ENCODE results near the gene R3HDM4. TPM values are rescaled to one million over a fixed set of nuclear protein-coding genes. Genes with fewer than 3 reads are reported as not detected.

The R3HDM4 gene
- polyA plus RNA-seq, 2 of the 4 experiments (the other 2 are of a cell fraction), result 22.7 to 24.8 TPM

DNA sequence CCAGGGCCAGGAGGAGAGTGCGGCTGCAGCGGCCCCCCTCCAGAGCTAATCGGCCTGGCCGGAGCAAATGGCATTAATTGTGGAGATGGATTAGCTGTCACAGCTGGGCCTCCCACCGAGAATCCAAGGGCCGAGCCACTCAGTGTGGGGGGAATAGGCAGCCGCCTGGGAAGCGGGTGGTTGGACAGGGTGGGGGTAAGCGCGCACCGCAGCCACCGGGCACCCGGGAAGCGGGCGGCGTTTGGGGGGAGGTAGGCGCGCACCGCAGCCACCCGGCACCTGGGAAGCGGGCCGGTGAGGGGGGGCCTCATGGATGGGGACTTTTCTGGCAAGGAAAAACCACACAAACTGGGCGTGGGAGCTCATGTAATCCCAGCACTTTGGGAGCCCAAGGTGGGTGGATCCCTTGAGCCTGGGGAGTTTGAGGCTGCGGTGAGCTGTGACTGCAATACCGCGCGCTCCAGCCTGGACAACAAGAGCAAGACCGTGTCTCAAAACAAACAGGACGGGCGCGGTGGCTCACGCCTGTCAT, 9.7 kb downstream of the R3HDM4 start:
- no peak for FAIRE-seq
- ChIA-PET POLR2A (no interaction called here), CTCF (interaction anchor here (0.8 to 1.2 kb wide), 2 partner anchors 14 to 18 kb away, joined by 3 to 4 read pairs; no protein-coding TSS in a partner anchor)
- H3K4me2 ChIP-seq, result no peak overlapping the region
- no peaks in the 10 kb centered on the region for H3K9me3 ChIP-seq
- no peak overlapping the region for H3K4me3 ChIP-seq
- no peak for ATAC-seq
- no peak overlapping the region for H3K27ac ChIP-seq
- 62% methylated on average over 10 of the region's 32 CpGs for WGBS (ENCODE audit: missing lambda C conversion rate)
- no peak for DNase-seq (ENCODE audit: low read depth in 1 of 2, low spot score in 1 of 2)
- TF ChIP-seq, protein P1, sequence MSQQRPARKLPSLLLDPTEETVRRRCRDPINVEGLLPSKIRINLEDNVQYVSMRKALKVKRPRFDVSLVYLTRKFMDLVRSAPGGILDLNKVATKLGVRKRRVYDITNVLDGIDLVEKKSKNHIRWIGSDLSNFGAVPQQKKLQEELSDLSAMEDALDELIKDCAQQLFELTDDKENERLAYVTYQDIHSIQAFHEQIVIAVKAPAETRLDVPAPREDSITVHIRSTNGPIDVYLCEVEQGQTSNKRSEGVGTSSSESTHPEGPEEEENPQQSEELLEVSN (IDR thresholded peaks at IDR 0.05; ENCODE audit: borderline replicate concordance, low read depth), result no peak
- TF ChIP-seq SMC3 (IDR thresholded peaks at IDR 0.05) (no peak), NR3C1 (IDR thresholded peaks at IDR 0.05) (no peak), FOSB (CRISPR knock-in tag; IDR thresholded peaks at IDR 0.05) (no peak), MAZ (IDR thresholded peaks at IDR 0.05; ENCODE audit: borderline replicate concordance, low read depth, low read length) (no peak), CBX2 (IDR thresholded peaks at IDR 0.05; ENCODE audit: borderline replicate concordance, low read depth) (no peak), JUN (IDR thresholded peaks at IDR 0.05) (no peak), FOXS1 (CRISPR knock-in tag; IDR thresholded peaks at IDR 0.05) (no peak), NPAS2 (CRISPR knock-in tag; IDR thresholded peaks at IDR 0.05; ENCODE audit: borderline replicate concordance) (no peak), CEBPB (IDR thresholded peaks at IDR 0.05) (no peak), KDM1A (IDR thresholded peaks at IDR 0.05; ENCODE audit: low read depth) (no peak), RAD21 (conservative IDR thresholded peaks at IDR 0.05 in 1 of 2, IDR thresholded peaks at IDR 0.05 in 1 of 2) (no peak), NFE2L2 (conservative IDR thresholded peaks at IDR 0.05; ENCODE audit: low read length) (no peak), MAFK (IDR thresholded peaks at IDR 0.05; ENCODE audit: partially characterized antibody) (no peak)
- TF ChIP-seq, protein P2, sequence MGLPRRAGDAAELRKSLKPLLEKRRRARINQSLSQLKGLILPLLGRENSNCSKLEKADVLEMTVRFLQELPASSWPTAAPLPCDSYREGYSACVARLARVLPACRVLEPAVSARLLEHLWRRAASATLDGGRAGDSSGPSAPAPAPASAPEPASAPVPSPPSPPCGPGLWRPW (IDR thresholded peaks at IDR 0.05), result no peak
- TF ChIP-seq, protein P3, sequence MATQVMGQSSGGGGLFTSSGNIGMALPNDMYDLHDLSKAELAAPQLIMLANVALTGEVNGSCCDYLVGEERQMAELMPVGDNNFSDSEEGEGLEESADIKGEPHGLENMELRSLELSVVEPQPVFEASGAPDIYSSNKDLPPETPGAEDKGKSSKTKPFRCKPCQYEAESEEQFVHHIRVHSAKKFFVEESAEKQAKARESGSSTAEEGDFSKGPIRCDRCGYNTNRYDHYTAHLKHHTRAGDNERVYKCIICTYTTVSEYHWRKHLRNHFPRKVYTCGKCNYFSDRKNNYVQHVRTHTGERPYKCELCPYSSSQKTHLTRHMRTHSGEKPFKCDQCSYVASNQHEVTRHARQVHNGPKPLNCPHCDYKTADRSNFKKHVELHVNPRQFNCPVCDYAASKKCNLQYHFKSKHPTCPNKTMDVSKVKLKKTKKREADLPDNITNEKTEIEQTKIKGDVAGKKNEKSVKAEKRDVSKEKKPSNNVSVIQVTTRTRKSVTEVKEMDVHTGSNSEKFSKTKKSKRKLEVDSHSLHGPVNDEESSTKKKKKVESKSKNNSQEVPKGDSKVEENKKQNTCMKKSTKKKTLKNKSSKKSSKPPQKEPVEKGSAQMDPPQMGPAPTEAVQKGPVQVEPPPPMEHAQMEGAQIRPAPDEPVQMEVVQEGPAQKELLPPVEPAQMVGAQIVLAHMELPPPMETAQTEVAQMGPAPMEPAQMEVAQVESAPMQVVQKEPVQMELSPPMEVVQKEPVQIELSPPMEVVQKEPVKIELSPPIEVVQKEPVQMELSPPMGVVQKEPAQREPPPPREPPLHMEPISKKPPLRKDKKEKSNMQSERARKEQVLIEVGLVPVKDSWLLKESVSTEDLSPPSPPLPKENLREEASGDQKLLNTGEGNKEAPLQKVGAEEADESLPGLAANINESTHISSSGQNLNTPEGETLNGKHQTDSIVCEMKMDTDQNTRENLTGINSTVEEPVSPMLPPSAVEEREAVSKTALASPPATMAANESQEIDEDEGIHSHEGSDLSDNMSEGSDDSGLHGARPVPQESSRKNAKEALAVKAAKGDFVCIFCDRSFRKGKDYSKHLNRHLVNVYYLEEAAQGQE (IDR thresholded peaks at IDR 0.05), result no peak
- TF ChIP-seq, protein P4, sequence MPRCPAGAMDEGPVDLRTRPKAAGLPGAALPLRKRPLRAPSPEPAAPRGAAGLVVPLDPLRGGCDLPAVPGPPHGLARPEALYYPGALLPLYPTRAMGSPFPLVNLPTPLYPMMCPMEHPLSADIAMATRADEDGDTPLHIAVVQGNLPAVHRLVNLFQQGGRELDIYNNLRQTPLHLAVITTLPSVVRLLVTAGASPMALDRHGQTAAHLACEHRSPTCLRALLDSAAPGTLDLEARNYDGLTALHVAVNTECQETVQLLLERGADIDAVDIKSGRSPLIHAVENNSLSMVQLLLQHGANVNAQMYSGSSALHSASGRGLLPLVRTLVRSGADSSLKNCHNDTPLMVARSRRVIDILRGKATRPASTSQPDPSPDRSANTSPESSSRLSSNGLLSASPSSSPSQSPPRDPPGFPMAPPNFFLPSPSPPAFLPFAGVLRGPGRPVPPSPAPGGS (IDR thresholded peaks at IDR 0.05), result no peak
- TF ChIP-seq, protein P5, sequence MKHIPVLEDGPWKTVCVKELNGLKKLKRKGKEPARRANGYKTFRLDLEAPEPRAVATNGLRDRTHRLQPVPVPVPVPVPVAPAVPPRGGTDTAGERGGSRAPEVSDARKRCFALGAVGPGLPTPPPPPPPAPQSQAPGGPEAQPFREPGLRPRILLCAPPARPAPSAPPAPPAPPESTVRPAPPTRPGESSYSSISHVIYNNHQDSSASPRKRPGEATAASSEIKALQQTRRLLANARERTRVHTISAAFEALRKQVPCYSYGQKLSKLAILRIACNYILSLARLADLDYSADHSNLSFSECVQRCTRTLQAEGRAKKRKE (CRISPR knock-in tag; IDR thresholded peaks at IDR 0.05; ENCODE audit: low read depth), result no peak
- peaks cover 5% of the 10 kb centered on the region; the same call in 1 of the 3 replicates for H3K4me1 ChIP-seq

DNA sequence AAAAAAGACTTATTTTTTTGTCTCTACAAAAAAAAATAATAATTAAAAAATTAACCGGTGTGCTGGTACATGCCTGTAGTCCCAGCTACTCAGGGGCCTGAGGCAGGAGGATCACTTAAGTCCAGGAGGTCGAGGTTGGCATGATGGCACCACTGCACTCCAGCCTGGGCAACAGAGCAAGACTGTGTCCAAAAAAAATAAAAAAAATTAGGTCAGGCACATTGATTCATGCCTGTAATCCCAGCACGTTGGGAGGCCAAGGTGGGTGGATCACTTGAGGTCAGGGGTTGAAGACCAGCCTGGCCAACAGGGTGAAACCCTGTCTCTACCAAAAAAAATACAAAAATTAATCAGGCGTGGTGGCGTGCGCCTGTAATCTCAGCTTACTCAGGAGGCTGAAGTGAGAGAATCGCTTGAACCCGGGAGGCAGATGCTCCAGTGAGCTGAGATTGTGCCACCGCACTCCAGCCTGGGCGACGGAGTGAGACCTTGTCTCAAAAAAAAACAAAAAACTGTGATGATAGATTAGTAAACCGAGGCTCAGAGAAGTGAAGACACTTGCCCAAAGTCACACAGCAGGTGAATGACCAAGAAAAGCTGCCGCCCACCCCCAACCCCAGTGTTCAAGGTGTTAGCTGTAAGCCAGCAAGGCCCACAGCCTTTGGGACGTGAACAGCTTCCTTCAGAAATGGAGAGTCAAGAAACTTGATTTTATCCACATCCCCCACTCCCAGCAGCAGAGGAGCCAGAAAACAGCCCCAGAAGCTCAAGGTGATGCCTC, 10.4 kb downstream of the R3HDM4 start:
- Histone ChIP-seq H3K4me3 (no peak overlapping the region), H3K4me2 (no peak overlapping the region), H3K4me1 (peaks cover 5% of the 10 kb centered on the region; the same call in 1 of the 3 replicates), H3K9me3 (no peaks in the 10 kb centered on the region), H3K27ac (no peak overlapping the region)
- ChIA-PET POLR2A (no interaction called here), CTCF (interaction anchor here (1.2 kb wide), 1 partner anchor 18 kb away, joined by 4 read pairs; no protein-coding TSS in a partner anchor)
- FAIRE-seq, result no peak
- 87% methylated on average over 14 of the region's 14 CpGs for WGBS (ENCODE audit: missing lambda C conversion rate)
- no peak for DNase-seq (ENCODE audit: low read depth in 1 of 2, low spot score in 1 of 2)
- no peak for ATAC-seq
- TF ChIP-seq CHD2 (IDR thresholded peaks at IDR 0.05; ENCODE audit: low read length, partially characterized antibody) (no peak), ZFP36 (IDR thresholded peaks at IDR 0.05; ENCODE audit: borderline replicate concordance, partially characterized antibody) (peak; percentile 48), KDM1A (IDR thresholded peaks at IDR 0.05; ENCODE audit: low read depth) (0 out of 2 replicates have a peak, but pooled peaks have one; percentile 24)
- TF ChIP-seq, protein P5 (CRISPR knock-in tag; IDR thresholded peaks at IDR 0.05; ENCODE audit: low read depth), result no peak

All from A549 (cell line).